ENCODE measurements around the gene TECPR2.

Gene TECPR2

DNA sequence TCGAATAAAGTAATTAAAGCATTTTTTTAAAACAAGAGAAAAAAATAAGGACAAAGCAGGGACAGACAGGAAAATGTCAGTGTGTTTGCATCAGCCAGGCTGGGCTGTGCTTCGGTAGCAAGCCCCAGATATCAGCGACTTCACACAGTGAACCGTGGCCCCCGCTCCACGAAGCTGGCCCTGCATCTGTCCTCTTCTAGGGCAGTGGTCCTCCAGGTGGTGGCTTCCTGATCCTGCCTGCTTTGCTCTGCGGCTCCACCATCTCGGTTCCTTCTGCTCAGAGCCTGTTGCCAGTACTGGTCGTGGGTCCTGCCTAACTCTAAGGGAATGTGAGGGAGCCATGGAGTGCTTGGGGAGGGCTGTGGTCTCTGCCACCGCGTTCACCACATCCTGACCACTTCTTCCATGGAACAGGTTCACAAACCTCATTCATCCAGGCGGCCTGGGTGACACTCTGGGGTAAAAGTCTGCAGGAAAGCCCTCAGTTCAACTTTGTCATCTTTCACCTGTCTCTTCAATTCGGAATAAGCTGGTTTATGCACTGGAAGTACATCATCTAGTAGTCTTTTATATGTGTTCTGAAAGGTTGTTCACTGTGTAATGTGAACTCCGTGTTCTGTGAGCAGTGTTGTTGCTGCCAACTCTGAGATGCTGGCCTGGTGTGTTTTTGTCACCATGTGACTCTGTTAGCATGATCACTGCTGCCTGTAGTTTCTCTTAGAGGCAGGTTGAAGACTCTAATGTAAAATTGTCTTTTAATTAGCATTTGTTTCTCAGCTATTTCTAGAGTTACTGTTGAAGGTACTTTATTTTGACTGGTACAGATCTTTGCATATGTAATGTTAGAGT lies 99.0 kb downstream of the TECPR2 start:
- DNase-seq (ENCODE audit: low read depth in 2 of 3, low spot score in 1 of 3): no peak

DNA sequence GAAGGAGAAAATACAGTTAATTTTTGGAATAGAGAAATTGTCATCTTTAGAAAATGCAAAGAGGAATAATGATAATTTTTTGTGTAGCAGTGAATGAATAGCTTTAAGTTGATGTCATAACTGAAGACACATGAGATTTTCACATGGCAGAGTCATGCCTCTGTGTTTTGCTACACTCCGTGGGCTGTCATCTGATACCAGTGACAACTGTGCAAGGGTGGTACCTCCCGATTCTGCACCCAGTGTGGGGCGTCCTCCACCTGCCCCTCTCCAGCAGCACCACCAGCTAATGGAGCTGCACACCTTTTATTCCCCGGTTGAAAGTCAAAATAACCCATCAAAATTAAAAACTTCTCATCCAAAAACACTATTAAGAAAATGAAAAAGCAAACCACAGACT lies 99.7 kb downstream of the TECPR2 start:
- DNase-seq (ENCODE audit: low read depth in 2 of 3, low spot score in 1 of 3): no peak

DNA sequence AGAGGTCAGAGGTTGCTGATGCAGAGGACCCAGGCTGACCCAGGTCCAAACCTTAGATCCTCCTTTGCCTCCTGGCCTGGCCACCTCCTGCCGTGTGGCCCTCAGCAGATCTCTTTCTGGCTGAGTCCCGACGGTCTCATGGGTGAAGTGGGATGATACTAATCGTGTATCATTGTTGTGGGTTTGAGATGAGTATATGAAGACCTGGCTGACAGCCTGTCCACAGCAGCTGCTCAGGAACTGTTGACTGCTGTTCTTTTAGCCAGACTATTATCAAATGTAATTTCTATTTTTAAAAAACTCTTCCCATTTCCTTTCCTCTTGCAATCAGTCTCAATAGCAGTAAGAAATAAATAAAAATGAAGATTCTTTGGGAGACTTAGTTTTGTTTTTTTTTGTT lies 101.3 kb downstream of the TECPR2 start:
- no peak for DNase-seq (ENCODE audit: low read depth in 2 of 3, low spot score in 1 of 3)

DNA sequence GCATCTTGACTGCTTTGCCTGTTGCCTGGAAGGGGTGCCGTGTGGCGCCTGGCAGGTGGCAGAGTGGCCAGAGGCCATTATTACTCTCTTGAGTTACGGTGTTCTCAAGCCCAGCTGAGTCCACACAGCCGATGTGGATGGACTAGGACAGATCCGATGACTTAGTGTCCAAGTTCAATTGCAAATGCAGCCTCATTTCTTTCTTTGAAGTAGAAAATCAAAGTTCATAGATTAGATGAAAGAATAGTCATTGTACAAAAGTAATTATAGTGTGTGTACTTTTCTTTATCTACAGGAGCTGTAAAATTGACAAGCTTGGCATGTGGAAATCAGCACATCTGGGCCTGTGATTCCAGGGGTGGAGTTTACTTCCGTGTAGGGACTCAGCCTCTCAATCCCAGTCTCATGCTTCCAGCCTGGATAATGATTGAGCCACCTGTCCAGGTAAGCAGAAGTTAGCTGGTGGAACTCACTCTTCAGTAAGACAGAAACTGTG lies 102.2 kb downstream of the TECPR2 start:
- no peak for DNase-seq (ENCODE audit: low read depth in 2 of 3, low spot score in 1 of 3)

DNA sequence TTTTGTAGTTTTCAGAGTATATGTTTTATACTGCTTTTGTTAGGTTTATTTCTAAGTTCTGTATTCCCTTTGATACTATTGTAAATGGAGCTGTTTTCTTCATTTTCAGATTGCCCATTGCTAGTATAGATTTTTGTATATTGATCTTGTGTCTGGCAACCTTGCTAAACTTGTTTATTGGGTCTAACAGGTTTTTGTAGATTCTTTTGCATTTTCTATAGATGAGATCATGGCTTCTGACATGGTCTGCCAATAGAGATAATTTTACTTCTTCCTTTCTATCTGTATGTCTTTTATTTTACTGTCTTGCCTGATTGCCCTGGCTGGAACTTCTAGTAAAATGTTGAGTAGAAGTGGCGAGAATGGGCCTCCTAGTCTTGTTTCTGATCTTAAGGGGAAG lies 106.5 kb downstream of the TECPR2 start:
- no peak for DNase-seq (ENCODE audit: low read depth in 2 of 3, low spot score in 1 of 3)

DNA sequence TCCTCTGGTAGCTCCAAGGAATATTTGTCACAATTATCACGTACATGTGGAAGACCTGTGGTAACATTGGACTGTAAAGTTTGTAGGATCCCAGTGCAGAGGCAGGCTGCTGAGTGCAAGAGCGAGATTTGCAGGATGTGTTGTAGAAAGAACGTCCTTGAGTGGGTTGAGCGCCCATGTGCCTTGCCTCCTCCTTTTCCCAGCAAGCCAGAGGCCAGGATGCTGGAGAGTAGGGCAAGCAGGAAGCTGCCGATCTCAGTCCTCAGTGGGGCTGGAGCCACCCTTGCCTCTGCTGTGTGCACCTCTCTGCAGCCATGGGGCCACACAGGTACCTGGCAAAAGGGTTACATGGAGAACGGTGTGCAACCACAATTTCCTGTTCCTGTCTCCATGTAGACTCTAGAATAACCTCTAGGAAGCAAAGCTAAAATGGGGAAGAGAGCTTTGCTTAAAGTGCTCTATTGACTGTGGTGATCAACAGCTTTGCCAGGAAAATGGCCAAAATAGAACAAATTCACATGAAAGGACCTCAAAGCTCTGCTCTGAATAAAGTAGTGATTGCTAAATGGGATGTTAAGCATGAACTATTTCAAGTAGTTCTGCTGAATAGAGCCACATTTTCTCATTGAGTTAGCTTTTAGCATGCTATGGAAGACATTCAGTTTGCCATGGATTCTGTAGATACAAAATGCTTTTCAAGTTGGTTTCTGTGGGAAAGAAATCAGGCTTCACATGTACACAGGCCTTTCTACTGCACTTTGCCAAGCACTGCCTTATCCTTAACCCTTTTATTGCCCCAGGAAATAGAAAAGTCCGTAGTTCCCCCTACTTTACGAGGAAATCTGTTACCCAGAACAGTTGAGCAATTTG lies 109.4 kb downstream of the TECPR2 start:
- DNase-seq (ENCODE audit: low read depth in 2 of 3, low spot score in 1 of 3): no peak

DNA sequence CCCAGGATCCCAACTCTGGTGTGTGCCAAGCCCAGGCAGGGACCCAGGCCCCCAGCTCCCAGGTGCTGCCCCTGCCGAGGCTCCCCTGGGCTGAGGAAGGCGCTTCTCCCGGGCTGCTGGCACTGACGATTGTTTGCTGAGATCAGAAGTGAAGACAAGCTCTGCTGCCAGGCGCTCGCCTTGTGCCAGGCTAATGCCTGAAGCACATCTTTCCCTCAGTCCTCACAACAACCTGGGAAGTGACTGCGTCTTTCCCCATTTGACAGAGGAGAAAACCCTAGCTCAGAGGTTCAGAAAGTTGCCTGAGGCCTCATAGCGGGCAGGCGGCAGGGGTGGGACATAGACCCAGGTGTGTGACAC lies 110.0 kb downstream of the TECPR2 start:
- no peak for DNase-seq (ENCODE audit: low read depth in 2 of 3, low spot score in 1 of 3)

DNA sequence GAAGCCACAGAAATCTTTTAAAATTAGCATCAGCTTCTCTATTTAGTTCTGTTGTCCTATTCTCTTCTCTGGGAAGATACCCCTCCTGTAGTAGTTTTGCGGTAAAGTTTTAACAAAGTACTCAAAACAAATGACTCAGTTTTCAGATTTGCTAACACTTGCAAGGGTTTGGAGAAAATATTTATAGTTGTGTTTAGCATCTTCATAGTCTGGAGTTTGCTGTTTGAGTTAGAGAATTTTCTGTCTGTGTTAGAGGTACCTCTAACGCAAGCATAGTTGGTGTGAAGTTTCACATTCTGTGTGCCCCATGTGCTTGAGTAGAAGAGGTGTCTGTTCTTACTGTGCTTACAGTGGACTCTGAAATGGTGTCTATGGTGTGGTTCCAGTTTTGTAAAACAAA lies 110.8 kb downstream of the TECPR2 start:
- no peak for DNase-seq (ENCODE audit: low read depth in 2 of 3, low spot score in 1 of 3)

DNA sequence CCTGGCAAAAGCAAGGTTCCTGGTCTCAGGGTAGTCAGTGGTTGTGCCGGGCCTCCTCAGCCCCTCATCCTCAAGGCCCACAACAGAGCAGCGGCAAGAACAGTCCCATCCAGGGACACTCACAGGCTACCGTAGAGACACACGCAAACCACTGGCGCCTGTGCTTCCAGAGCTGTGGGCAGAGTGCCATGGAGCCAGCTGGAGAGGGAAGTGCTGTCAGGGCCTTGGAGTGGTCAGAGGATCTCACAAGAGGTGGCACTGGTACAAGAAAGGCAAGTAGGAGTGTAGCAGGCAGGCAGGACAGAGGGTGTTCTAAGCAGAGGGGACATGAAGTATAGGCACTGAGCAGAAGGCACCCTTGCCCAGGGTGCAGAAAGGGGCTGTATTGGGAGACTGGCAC lies 112.2 kb downstream of the TECPR2 start:
- no peak for DNase-seq (ENCODE audit: low read depth in 2 of 3, low spot score in 1 of 3)

DNA sequence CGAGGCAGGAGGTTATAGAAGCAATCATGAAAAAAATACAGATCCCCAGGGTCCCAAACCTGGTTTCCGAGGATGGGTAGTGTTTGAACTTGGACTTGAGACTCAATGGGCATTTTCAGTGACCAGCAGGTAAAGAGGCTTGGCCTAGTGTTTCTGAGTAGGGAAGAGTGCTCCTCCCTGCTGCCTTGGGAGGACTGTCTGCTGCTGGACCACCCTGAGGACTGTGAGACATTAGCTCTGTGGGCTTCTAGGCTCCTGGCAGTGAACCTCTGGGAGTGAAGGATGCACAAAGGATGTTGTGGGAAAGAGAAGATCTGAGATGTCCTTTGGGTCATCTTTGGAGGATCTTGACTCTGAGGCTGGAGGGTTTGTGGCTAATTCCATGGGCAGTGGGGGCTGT lies 116.4 kb downstream of the TECPR2 start:
- DNase-seq (ENCODE audit: low read depth in 2 of 3, low spot score in 1 of 3): no peak

DNA sequence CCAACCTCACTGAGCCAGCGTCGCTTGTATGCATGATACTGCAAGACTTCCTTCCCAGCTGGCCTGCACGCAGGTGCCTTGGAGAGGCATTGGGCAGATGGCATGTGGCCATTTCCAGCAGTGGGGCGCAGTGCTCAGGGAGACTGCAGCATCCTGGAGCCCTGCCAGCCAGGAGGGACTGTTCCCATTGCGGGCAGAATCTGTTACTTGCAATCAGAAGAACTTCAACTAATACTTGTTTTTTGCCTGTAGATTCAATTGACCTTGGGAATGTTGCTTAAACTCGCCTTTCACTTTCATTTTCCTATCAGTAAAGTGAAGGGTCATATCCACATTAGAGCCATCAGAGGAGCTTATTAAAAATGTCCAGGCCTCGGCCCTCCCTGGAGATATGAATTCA lies 117.0 kb downstream of the TECPR2 start:
- no peak for DNase-seq (ENCODE audit: low read depth in 2 of 3, low spot score in 1 of 3)

DNA sequence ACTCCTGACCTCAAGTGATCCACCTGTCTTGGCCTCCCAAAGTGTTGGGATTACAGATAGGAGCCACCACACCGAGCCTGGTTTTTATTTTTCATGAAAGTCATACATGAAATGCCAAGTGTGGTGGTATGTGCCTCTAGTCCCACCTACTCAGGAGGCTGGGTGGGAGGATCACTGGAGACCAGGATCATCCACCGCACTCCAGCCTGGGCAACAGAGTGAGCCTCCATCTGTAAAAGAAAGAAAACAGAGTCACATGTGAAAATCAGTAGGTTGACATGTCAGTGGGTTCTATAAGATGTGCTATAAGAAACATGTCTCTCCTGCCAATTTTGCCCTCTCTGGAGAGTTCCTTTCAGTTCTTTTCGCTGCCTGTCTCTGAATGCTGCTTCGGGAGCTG lies 118.6 kb downstream of the TECPR2 start:
- no peak for DNase-seq (ENCODE audit: low read depth in 2 of 3, low spot score in 1 of 3)

DNA sequence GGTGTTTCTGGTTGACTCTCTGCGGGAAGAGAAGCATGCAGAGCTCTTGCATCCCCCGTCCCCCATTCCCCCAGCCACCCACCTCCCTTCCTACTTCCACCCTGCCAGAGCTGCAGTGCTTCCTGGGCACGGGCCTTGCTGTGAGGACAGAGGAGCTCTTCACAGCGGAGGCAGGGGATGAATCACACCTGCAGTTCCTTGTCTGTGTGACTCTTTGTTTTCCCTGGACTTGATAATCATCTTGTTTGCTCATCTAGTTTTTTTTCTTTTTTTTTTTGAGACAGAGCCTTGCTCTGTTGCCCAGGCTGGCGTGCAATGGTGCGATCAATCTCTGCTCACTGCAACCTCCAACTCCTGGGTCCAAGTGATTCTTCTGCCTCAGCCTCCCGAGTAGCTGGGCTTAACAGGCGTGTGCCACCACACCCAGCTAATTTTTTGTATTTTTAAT lies 119.1 kb downstream of the TECPR2 start:
- DNase-seq (ENCODE audit: low read depth in 2 of 3, low spot score in 1 of 3): no peak

DNA sequence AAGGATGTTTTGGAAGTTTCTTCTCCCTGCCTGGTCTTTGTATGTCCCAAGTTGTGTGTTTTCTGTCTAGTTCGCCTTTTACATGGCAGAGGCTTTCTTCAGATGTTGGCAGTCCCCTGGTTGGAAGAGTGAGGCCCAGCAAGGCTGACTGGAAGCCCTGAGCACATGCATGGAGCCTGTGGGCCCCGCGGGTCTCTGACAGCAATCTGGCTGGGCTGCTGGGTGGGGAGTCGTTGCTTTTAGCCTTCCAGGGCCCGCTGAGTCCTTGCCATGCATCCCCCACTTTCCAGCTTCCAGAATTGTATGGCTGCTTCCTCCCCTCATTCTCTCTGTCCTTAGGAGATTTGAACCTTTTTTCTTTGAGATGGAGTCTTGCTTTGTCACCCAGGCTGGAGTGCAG lies 121.6 kb downstream of the TECPR2 start:
- no peak for DNase-seq (ENCODE audit: low read depth in 2 of 3, low spot score in 1 of 3)

DNA sequence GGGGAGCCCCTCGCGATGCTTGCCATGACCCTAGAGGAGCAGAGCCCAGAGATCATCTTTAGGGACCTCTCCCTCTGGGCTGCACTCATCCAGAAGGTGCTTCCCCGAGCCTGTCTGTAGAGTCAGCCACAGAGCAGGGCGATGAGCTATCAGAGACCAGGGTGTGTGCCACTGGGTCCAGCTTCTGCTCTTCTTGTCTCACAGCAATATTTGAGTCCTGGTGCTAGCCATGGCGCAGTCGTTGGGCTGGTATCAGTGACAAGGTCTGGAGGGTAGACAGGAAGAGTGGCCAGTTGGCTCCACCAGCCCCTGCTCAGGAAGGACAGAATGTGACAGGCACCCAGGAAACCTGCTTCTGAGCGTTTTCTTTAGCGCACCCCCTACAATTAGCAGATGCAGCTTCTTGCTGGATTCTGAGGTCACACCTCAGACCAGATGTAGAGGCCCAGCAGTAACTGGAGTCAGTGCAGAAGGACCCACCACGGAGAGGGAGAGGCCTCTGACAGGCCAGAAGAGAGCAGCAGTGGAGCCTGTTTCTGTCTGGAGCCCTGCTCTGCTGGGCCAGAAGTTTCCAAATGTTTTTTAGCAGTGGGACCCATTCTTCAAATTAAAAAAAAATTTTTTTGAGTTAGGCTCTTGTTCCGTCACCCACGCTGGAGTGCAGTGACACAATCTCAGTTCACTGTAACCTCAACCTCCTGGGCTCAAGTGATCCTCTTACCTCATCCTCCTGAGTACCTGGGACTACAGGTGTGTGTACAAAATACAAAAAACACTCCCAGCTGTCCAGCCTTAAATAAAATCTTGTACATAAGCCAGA lies 123.2 kb downstream of the TECPR2 start:
- DNase-seq (ENCODE audit: low read depth in 2 of 3, low spot score in 1 of 3): no peak

DNA sequence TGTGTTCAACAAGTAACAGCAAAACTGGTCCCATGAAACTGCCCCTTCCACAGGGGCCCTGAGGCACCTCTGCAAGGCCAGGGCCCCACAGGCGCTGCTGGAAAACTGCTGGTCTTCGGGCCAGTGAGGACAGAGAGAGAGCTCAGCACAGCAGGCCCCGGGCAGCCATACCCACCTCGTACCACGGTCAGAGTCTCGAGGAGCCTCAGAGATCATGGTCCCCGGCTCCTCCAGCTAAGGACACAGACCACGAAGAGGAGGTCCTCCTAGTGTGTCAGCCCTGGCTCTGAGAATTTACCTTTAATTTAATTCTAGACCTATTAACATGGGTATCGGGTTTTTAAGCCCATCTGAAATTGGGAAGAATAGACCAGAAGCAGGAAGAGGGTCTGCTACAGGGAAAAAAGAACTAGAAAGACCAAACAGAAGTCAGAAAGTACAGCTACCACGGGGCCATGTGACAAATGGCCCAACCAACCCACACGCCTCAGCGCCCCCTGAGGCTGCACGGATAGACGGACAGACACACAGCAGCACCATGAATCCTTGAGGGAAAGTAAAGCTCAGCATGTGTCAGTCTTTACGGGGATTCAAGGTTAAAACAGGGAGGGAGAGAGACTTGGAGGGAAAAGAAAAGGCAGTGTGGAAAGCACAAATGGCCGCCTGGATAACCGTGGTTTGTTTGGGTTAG lies 123.9 kb downstream of the TECPR2 start:
- no peak for DNase-seq (ENCODE audit: low read depth in 2 of 3, low spot score in 1 of 3)

DNA sequence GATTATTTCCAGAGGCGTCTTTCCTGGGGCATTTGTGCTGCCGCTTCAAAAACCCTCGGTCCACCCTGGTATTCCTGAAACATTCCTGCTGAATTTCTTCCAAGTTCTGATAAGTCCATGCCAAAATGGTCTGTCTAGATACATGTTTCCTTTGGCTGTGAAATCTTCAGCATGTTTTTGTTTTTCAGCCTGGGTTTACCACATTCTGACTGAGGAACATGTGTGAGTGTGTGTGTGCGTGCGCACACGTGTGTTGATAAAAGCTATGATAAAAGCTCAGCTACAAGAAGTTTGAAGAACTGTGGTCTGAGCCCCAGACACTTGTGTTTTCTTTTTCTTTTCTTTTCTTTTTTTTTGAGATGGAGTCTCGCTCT lies 124.5 kb downstream of the TECPR2 start:
- DNase-seq (ENCODE audit: low read depth in 2 of 3, low spot score in 1 of 3): no peak

DNA sequence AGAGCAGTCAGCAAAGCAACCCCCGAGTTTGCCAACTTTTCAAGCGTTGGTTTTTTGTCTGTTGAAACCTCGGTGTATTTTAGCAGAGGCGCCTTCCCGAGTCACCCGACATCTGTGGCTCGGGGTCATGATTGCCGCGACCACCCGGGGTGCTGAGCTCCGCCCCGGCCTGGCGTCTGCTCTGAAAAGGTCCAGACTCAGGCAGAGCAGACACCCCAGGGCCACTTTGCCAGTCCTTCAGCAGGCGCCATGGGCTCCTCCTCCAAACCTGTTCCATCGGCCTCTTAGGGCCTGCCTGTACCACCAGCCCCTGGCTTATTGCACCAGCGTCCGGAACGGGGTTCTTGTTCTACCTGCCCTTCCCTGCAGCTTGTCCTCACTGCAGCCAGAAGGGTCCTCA lies 127.7 kb downstream of the TECPR2 start:
- no peak for DNase-seq (ENCODE audit: low read depth in 2 of 3, low spot score in 1 of 3)

DNA sequence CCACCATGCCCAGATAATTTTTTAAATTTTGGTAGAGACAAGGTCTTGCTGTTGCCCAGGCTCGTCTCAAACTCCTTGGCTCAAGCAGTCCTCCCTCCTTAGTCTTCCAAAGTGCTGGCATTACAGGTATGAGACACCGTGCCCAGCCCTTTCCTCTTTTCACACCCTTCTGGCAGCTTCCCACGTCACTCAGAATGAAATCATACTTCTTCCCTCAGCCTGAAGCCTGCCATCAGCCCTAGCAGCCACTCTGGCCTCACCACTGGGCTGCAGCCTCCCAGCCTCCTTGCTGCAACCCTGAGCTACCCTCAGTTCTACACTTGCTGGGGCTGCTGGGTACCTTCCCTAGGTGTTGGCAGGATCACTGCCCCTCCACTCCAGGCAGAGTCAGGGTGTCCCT lies 128.6 kb downstream of the TECPR2 start:
- no peak for DNase-seq (ENCODE audit: low read depth in 2 of 3, low spot score in 1 of 3)

DNA sequence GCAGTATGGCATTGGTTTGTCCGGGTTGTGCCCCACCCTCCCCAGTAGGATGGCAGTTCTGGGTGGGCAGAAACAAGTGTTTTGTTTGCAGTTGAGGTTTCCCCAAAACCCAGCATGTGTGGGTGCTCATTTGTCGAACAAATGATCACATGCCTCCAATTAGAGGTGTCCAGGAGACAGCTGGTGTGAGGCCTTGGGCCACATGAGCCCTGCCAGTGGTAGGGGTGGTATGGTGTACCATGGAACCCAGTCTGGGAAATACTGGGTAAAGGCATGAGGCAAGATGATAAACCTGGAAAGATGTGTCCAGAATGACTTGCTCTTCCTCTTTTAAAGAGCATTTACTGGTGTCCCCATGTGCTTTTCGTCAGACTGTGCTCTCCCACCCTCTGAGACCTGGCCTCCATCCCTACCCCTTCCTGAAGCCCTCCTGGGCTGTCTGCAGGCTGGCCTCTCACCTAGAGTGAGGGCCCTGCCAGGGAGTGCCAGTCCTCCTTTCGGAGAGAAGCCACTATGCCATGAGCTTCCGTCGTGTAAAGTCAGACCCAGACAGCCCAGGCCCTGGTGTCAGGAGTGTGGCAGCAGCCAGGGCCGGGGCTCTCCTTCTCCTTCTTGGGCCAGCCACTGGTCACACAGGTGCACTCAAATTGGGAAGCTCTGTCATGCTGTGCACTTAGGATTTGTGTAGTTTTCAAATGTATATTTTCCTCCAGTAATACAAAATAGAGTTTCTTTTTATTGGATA lies 129.2 kb downstream of the TECPR2 start:
- no peak for DNase-seq (ENCODE audit: low read depth in 2 of 3, low spot score in 1 of 3)

All from stimulated activated CD4-positive, alpha-beta T cell treated with anti-CD3 and anti-CD28 coated beads, Interleukin-12 subunit alpha, Interleukin-12 subunit beta, amount 100 ng/mL, for 48 hours (primary cell).